GM23338 (cell line): ENCODE measurements around the gene UBXN1.

ENCODE experiments used
- EZH2 ChIP-seq: fragments of 200-600 bp; sonication (generic); IDR thresholded peaks from one replicate; pipeline ENCODE4 v1.8.0; 2017; ENCODE audit warnings: antibody characterized with exemption, mild to moderate bottlenecking, low read depth; ENCODE audit not compliant: unreplicated experiment
- POLR2AphosphoS5 ChIP-seq: IDR thresholded peaks from 2 replicates; pipeline ENCODE4 v1.6.1; 2016; ENCODE audit warnings: antibody characterized with exemption, low read depth
- TF ChIP-seq, protein P1 (sequence below), 2 experiments: fragments of 200-600 bp in 1 of 2; sonication (generic) in 1 of 2; conservative IDR thresholded peaks; 2 replicates each; pipeline versions ENCODE4 v1.5.1 to v1.6.1; 2016 to 2017; ENCODE audit warnings: antibody characterized with exemption in 2 of 2, low read depth in 2 of 2, mild to moderate bottlenecking in 2 of 2, moderate library complexity in 1 of 2
- TF ChIP-seq, protein P2 (sequence below): IDR thresholded peaks from one replicate; pipeline ENCODE4 v1.6.1; 2018; ENCODE audit warnings: antibody characterized with exemption; ENCODE audit not compliant: unreplicated experiment

DNA sequence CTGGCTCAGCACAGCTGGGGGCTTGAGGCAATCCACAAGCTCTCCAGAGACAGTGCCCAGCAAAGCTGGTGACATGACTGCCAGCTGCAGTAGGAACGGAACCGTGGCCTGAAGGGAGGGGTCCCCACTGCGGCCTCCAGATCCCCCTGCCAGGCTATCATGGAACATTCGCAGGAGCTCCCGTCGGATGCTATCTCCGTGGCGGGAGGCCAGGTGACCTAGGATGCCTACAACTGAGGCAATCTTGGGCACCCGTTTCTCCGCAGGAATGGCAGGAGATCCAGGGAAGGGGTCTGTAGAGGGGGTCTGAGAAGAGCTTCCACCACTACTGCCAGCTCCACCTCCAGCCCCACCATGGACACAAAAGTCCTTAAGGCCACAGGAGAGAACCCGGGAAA, 29.9 kb downstream of the UBXN1 start:
- TF ChIP-seq, protein P1, sequence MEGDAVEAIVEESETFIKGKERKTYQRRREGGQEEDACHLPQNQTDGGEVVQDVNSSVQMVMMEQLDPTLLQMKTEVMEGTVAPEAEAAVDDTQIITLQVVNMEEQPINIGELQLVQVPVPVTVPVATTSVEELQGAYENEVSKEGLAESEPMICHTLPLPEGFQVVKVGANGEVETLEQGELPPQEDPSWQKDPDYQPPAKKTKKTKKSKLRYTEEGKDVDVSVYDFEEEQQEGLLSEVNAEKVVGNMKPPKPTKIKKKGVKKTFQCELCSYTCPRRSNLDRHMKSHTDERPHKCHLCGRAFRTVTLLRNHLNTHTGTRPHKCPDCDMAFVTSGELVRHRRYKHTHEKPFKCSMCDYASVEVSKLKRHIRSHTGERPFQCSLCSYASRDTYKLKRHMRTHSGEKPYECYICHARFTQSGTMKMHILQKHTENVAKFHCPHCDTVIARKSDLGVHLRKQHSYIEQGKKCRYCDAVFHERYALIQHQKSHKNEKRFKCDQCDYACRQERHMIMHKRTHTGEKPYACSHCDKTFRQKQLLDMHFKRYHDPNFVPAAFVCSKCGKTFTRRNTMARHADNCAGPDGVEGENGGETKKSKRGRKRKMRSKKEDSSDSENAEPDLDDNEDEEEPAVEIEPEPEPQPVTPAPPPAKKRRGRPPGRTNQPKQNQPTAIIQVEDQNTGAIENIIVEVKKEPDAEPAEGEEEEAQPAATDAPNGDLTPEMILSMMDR (conservative IDR thresholded peaks at IDR 0.05; ENCODE audit: low read depth in 2 of 2) = no peak
- TF ChIP-seq EZH2 (no peak), POLR2AphosphoS5 (no peak)
- TF ChIP-seq, protein P2, sequence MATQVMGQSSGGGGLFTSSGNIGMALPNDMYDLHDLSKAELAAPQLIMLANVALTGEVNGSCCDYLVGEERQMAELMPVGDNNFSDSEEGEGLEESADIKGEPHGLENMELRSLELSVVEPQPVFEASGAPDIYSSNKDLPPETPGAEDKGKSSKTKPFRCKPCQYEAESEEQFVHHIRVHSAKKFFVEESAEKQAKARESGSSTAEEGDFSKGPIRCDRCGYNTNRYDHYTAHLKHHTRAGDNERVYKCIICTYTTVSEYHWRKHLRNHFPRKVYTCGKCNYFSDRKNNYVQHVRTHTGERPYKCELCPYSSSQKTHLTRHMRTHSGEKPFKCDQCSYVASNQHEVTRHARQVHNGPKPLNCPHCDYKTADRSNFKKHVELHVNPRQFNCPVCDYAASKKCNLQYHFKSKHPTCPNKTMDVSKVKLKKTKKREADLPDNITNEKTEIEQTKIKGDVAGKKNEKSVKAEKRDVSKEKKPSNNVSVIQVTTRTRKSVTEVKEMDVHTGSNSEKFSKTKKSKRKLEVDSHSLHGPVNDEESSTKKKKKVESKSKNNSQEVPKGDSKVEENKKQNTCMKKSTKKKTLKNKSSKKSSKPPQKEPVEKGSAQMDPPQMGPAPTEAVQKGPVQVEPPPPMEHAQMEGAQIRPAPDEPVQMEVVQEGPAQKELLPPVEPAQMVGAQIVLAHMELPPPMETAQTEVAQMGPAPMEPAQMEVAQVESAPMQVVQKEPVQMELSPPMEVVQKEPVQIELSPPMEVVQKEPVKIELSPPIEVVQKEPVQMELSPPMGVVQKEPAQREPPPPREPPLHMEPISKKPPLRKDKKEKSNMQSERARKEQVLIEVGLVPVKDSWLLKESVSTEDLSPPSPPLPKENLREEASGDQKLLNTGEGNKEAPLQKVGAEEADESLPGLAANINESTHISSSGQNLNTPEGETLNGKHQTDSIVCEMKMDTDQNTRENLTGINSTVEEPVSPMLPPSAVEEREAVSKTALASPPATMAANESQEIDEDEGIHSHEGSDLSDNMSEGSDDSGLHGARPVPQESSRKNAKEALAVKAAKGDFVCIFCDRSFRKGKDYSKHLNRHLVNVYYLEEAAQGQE = no peak
